GF-D8 (cell line): ENCODE results near the gene NCOA4.
"Not testable (repeated sequence)": the region's sequence is repeated elsewhere in the genome, so short reads cannot be mapped to it uniquely, and the experiment has no call there.

Experiments used
- DNase-seq: peaks from one replicate; lab custom pipeline; 2025; lab: John Stamatoyannopoulos, UW

NCOA4 gene

GRCh38 chr10:45983538-45984186 is 46.8 kb downstream of the NCOA4 start:
- DNase-seq = peak; percentile 33

GRCh38 chr10:45981367-45981766 is 49.1 kb downstream of the NCOA4 start:
- DNase-seq = not testable (repeated sequence)

GRCh38 chr10:45978554-45978953 is 51.9 kb downstream of the NCOA4 start:
- not testable (repeated sequence) for DNase-seq

GRCh38 chr10:45974041-45974440 is 56.4 kb downstream of the NCOA4 start:
- peak; percentile 22 for DNase-seq

- not testable (repeated sequence) for DNase-seq
Observed at GRCh38 chr10:45972813-45973169, 57.6 kb downstream of the NCOA4 start.

- peak; percentile 46 for DNase-seq
Observed at GRCh38 chr10:45972106-45972812, 58.2 kb downstream of the NCOA4 start, which contains the start of gene TIMM23. TIMM23 (plus strand) TSS chr10:45972489; CDS start chr10:45972625, 136 bp downstream.

- not testable (repeated sequence) for DNase-seq
Observed at GRCh38 chr10:45971742-45972105, 58.7 kb downstream of the NCOA4 start.

- DNase-seq = not testable (repeated sequence)
Observed at GRCh38 chr10:45971019-45971418, 59.4 kb downstream of the NCOA4 start.

- DNase-seq = not testable (repeated sequence)
Observed at GRCh38 chr10:45962686-45963452, 67.6 kb downstream of the NCOA4 start.

- DNase-seq = not testable (repeated sequence)
Observed at GRCh38 chr10:45957928-45958327, 72.5 kb downstream of the NCOA4 start.

- DNase-seq = not testable (repeated sequence)
Observed at GRCh38 chr10:45956634-45957033, 73.8 kb downstream of the NCOA4 start.
